NCI-H2196 treated with DMSO at 0.1 percent for 48 hours (cell line): ENCODE results near the gene PRRC2B.
"Not testable (repeated sequence)": the region's sequence is repeated elsewhere in the genome, so short reads cannot be mapped to it uniquely, and the experiment has no call there.

Experiments
- DNase-seq: peaks from one replicate; lab custom pipeline; 2025; ENCODE audit not compliant: unreplicated experiment; lab: John Stamatoyannopoulos, UW

The PRRC2B gene

GRCh38 chr9:131469356-131469755, 75.5 kb downstream of the PRRC2B start:
- DNase-seq = no peak

GRCh38 chr9:131469951-131470350, 76.1 kb downstream of the PRRC2B start:
- DNase-seq = no peak

DNA sequence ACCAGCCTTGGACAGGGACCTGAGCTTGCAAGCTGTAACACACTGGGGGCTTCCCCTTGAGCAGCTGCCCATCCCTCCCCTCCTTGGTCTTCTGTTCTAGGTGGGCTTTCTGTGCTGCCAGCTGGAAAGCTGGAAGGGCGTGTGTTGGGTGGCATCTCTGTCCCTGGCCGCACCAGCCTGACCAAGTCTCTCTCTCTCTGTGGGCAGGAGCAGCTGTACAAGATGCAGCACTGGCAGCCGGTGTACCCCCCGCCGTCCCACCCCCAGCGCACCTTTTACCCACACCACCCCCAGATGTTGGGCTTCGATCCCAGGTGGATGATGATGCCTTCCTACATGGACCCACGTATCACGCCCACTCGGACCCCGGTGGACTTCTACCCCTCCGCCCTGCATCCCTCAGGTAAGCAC, 76.7 kb downstream of the PRRC2B start:
- no peak for DNase-seq

DNA sequence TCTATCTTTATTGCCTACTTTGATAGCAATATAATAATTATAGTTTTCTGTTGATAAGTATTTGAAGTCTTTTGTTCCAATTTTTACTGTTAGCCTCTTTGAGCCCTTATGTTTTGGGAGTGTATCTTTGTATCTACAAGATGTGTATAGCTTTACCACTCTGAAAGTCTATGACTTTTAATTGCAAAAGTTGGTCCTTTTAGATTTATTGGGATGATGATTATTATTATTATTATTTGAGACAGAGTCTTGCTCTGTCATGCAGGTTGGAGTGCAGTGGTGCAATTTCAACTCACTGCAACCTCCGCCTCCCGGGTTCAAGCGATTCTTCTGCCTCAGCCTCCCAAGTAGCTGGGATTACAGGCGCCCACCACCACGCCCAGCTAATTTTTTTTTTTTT, 78.2 kb downstream of the PRRC2B start:
- not testable (repeated sequence) for DNase-seq

- no peak for DNase-seq
Observed at GRCh38 chr9:131473198-131473885, 79.5 kb downstream of the PRRC2B start.

GRCh38 chr9:131473891-131474290, 80.0 kb downstream of the PRRC2B start:
- DNase-seq = no peak

GRCh38 chr9:131474711-131475110, 80.8 kb downstream of the PRRC2B start:
- DNase-seq = no peak

GRCh38 chr9:131475111-131475955, 81.4 kb downstream of the PRRC2B start:
- no peak for DNase-seq

- DNase-seq = no peak
Observed at GRCh38 chr9:131475956-131476776, 82.3 kb downstream of the PRRC2B start.

- no peak for DNase-seq
Observed at GRCh38 chr9:131476777-131477345, 83.0 kb downstream of the PRRC2B start.

- DNase-seq = no peak
Observed at GRCh38 chr9:131477367-131477766, 83.5 kb downstream of the PRRC2B start.

GRCh38 chr9:131477816-131478419, 84.0 kb downstream of the PRRC2B start:
- no peak for DNase-seq

GRCh38 chr9:131478421-131478868, 84.6 kb downstream of the PRRC2B start:
- peak; percentile 10 for DNase-seq

GRCh38 chr9:131478911-131479310, 85.0 kb downstream of the PRRC2B start:
- no peak for DNase-seq

GRCh38 chr9:131480258-131480657, 86.4 kb downstream of the PRRC2B start:
- DNase-seq = no peak

GRCh38 chr9:131481441-131482342, 87.8 kb downstream of the PRRC2B start:
- no peak for DNase-seq

GRCh38 chr9:131482343-131483006, 88.6 kb downstream of the PRRC2B start:
- no peak for DNase-seq

DNA sequence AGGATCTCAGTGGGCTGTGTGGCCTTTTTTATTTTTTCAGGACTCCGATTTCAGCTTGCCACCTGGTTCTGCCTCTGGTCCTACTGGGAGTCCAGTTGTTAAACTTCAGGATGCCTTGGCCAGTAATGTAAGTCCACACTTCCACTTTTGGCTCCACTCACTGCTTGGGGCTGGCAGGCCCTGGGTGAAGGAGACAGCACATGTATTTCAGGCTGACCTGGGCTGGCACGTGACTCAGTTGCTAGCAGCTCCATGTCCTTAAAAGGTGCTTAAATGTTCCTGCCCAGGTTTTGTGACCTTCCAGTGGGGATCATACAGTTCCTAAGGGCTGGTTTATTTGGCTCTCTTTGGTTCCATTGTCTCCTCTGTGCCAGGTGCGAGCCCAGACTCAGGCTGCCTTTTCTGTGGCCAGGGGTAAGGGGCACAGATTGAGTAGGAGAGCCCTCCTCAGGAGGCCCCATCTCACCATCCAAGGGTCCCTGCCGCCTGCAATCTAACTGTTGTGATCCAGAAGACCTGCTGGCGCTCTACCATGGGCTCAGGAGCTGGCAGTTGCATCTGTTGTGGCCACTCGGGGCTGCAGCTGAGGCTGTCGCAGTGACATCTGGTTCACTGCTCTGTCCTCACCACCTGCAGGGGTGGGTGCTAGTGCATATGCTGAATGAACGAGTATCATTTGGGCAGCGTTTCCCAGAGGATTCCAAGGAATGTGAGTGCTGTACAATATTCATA, 89.6 kb downstream of the PRRC2B start:
- no peak for DNase-seq
